HepG2 (cell line): ENCODE results near the gene RPLP2. TPM values are rescaled to one million over a fixed set of nuclear protein-coding genes. Genes with fewer than 3 reads are reported as not detected.
A peak's percentile ranks its signal among the peaks of the same experiment; 100 is the strongest.

Experiments used
- ADNP ChIP-seq: sonication (generic); formaldehyde crosslinking; IDR thresholded peaks from 2 replicates; pipeline ENCODE4 v1.4.0; 2020; ENCODE audit warnings: missing genetic modification reagents
- ARID2 ChIP-seq: sonication (generic); formaldehyde crosslinking; IDR thresholded peaks from 2 replicates; pipeline ENCODE4 v1.8.1; 2022; ENCODE audit warnings: mild to moderate bottlenecking, missing genetic modification reagents, borderline replicate concordance
- CSRNP2 ChIP-seq: sonication (generic); formaldehyde crosslinking; conservative IDR thresholded peaks from 2 replicates; pipeline ENCODE4 v1.8.0; 2022; ENCODE audit warnings: low read depth, missing genetic modification reagents
- FOXK2 ChIP-seq: fragments of 450-650 bp; IDR thresholded peaks from 2 replicates; pipeline ENCODE4 v1.6.1; 2016
- HIC2 ChIP-seq: sonication (generic); formaldehyde crosslinking; IDR thresholded peaks from 2 replicates; pipeline ENCODE4 v1.9.0; 2022; ENCODE audit warnings: low read depth, missing genetic modification reagents
- KDM1A ChIP-seq: IDR thresholded peaks from 2 replicates; pipeline ENCODE4 v1.6.1; 2016; ENCODE audit warnings: missing compliant biosample characterization
- KLF6 ChIP-seq: IDR thresholded peaks from 2 replicates; pipeline ENCODE4 v1.8.0; 2016; ENCODE audit warnings: missing biosample characterization, missing genetic modification reagents
- LBX2 ChIP-seq: sonication (generic); formaldehyde crosslinking; IDR thresholded peaks from 2 replicates; pipeline ENCODE4 v1.5.0; 2020; ENCODE audit warnings: missing genetic modification reagents, mild to moderate bottlenecking, borderline replicate concordance
- PHF21A ChIP-seq: sonication (generic); formaldehyde crosslinking; IDR thresholded peaks from 2 replicates; pipeline ENCODE4 v1.5.0; 2020; ENCODE audit warnings: mild to moderate bottlenecking, missing genetic modification reagents
- SRY ChIP-seq: sonication (generic); formaldehyde crosslinking; IDR thresholded peaks from 2 replicates; pipeline ENCODE4 v1.8.0; 2022; ENCODE audit warnings: mild to moderate bottlenecking, missing genetic modification reagents
- USF2 ChIP-seq, 2 experiments: sonication (generic) in 1 of 2; formaldehyde crosslinking in 1 of 2; IDR thresholded peaks; 2 replicates each; pipeline versions ENCODE4 v1.5.1 to v1.6.1; 2011 to 2020; ENCODE audit warnings: borderline replicate concordance in 1 of 2, low read depth in 1 of 2, low read length in 1 of 2, mild to moderate bottlenecking in 1 of 2, missing genetic modification reagents in 1 of 2, moderate library complexity in 1 of 2
- ZC3H13 ChIP-seq: sonication (generic); formaldehyde crosslinking; IDR thresholded peaks from 2 replicates; pipeline ENCODE4 v1.8.1; 2023; ENCODE audit warnings: mild to moderate bottlenecking, missing genetic modification reagents, moderate library complexity
- ZFY ChIP-seq: sonication (generic); formaldehyde crosslinking; IDR thresholded peaks from 2 replicates; pipeline ENCODE4 v1.4.0; 2020; ENCODE audit warnings: missing genetic modification reagents
- ZMAT3 ChIP-seq: sonication (generic); formaldehyde crosslinking; conservative IDR thresholded peaks from 2 replicates; pipeline ENCODE4 v1.7.0; 2021; ENCODE audit warnings: missing genetic modification reagents
- ZNF124 ChIP-seq: sonication (generic); formaldehyde crosslinking; IDR thresholded peaks from 2 replicates; pipeline ENCODE4 v1.4.0; 2020; ENCODE audit warnings: missing genetic modification reagents
- ZNF337 ChIP-seq: sonication (generic); formaldehyde crosslinking; IDR thresholded peaks from 2 replicates; pipeline ENCODE4 v1.5.1; 2020; ENCODE audit warnings: missing genetic modification reagents, low read depth, mild to moderate bottlenecking, borderline replicate concordance
- ZNF672 ChIP-seq: sonication (generic); formaldehyde crosslinking; IDR thresholded peaks from 2 replicates; pipeline ENCODE4 v1.8.1; 2022; ENCODE audit warnings: missing genetic modification reagents
- ZNF709 ChIP-seq: sonication (generic); formaldehyde crosslinking; IDR thresholded peaks from 2 replicates; pipeline ENCODE4 v1.5.0; 2020; ENCODE audit warnings: mild to moderate bottlenecking, missing genetic modification reagents
- ZSCAN31 ChIP-seq: sonication (generic); formaldehyde crosslinking; IDR thresholded peaks from 2 replicates; pipeline ENCODE4 v1.5.0; 2020; ENCODE audit warnings: low read depth, mild to moderate bottlenecking, missing genetic modification reagents
- polyA plus RNA-seq, 8 experiments: library from polyadenylated mRNA; depleted of rRNA in 3 of 8; stranded (reverse) in 7 of 8; unstranded in 1 of 8; fragments of >200 nt; fragmentation: Illumina TruSeq in 4 of 8; extraction: Trizol in 4 of 8; gene quantifications; 2 replicates each; pipeline versions ENCODE4 v1.2.1 to v1.2.3, GENCODE V29; 2011 to 2016; ENCODE audit warnings: low read depth in 4 of 8, missing spikeins in 1 of 8, mixed read lengths in 1 of 8; ENCODE audit not compliant: insufficient read depth in 1 of 8
- total RNA-seq, 5 experiments: library from RNA; depleted of rRNA; stranded (reverse); fragments of >200 nt; fragmentation: Illumina TruSeq; extraction: Trizol; gene quantifications; 2 replicates each; pipeline ENCODE4 v1.2.3, GENCODE V29; 2016; ENCODE audit warnings: low read depth in 1 of 5

Gene RPLP2
- total and polyA plus RNA-seq, 2 of the 13 experiments (the other 11 are each of a cell fraction or from before 2014, with no cell fraction given): 978 to 2,106 TPM

GRCh38 chr11:809287-810039 is at the start of gene RPLP2 (continued):
- peak; percentile 56; the same call in 1 of the 2 replicates for TF ChIP-seq HIC2 (CRISPR knock-in tag)
- TF ChIP-seq ZNF672 (CRISPR knock-in tag): no peak
- TF ChIP-seq ZMAT3 (CRISPR knock-in tag): peak; percentile 89
- TF ChIP-seq ZSCAN31 (CRISPR knock-in tag): peak; percentile 15; the same call in 1 of the 2 replicates
- peak; percentile 64 for TF ChIP-seq KLF6 (CRISPR knock-in tag)
- peak; percentile 100 for TF ChIP-seq ZFY (CRISPR knock-in tag)
- TF ChIP-seq ZNF337 (CRISPR knock-in tag): 0 out of 2 replicates have a peak, but pooled peaks have one; percentile 26
- no peak for TF ChIP-seq CSRNP2 (CRISPR knock-in tag)
- TF ChIP-seq SRY (CRISPR knock-in tag): no peak
- TF ChIP-seq PHF21A: peak; percentile 87
- peak; percentile 80 for TF ChIP-seq ZNF709 (CRISPR knock-in tag)
- TF ChIP-seq KDM1A (CRISPR knock-in tag): no peak
- 0 out of 2 replicates have a peak, but pooled peaks have one; percentile 3 for TF ChIP-seq FOXK2
- no peak; the same call in 1 of the 2 replicates for TF ChIP-seq ZNF124 (CRISPR knock-in tag)
- no peak for TF ChIP-seq ZC3H13 (CRISPR knock-in tag)
- TF ChIP-seq LBX2 (CRISPR knock-in tag): peak; percentile 86; the same call in 1 of the 2 replicates
- 0 out of 2 replicates have a peak, but pooled peaks have one; percentile 5 for TF ChIP-seq USF2 (IDR thresholded peaks at IDR 0.05; ENCODE audit: low read depth, low read length)
- no peak; the same call in 1 of the 2 replicates for TF ChIP-seq USF2 (CRISPR knock-in tag; IDR thresholded peaks at IDR 0.05; ENCODE audit: borderline replicate concordance)
- peak; percentile 55; the same call in 1 of the 2 replicates for TF ChIP-seq ARID2 (CRISPR knock-in tag)
- no peak for TF ChIP-seq ADNP (CRISPR knock-in tag)
